PC-3 (cell line): ENCODE data around the gene SDE2.

Experiments
- EZH2 ChIP-seq: fragments of 300-600 bp; sonication (generic); IDR thresholded peaks from one replicate; pipeline ENCODE4 v1.6.1; 2017; ENCODE audit warnings: antibody characterized with exemption, mild to moderate bottlenecking, low read length; ENCODE audit not compliant: unreplicated experiment
- EZH2phosphoT487 ChIP-seq: fragments of 300-600 bp; sonication (generic); IDR thresholded peaks from 2 replicates; pipeline ENCODE4 v1.6.1; 2018; ENCODE audit warnings: mild to moderate bottlenecking, antibody characterized with exemption, low read length, borderline replicate concordance
- TF ChIP-seq, protein P1 (sequence below): fragments of 300-600 bp; sonication (generic); conservative IDR thresholded peaks from 2 replicates; pipeline ENCODE4 v1.5.1; 2017; ENCODE audit warnings: antibody characterized with exemption, low read depth, mild to moderate bottlenecking, low read length

- TF ChIP-seq EZH2 (no peak), EZH2phosphoT487 (no peak)
- TF ChIP-seq, protein P1, sequence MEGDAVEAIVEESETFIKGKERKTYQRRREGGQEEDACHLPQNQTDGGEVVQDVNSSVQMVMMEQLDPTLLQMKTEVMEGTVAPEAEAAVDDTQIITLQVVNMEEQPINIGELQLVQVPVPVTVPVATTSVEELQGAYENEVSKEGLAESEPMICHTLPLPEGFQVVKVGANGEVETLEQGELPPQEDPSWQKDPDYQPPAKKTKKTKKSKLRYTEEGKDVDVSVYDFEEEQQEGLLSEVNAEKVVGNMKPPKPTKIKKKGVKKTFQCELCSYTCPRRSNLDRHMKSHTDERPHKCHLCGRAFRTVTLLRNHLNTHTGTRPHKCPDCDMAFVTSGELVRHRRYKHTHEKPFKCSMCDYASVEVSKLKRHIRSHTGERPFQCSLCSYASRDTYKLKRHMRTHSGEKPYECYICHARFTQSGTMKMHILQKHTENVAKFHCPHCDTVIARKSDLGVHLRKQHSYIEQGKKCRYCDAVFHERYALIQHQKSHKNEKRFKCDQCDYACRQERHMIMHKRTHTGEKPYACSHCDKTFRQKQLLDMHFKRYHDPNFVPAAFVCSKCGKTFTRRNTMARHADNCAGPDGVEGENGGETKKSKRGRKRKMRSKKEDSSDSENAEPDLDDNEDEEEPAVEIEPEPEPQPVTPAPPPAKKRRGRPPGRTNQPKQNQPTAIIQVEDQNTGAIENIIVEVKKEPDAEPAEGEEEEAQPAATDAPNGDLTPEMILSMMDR = no peak
Observed at GRCh38 chr1:225961659-225962439, 37.3 kb downstream of the SDE2 start.
